ENCODE measurements around the gene NR5A1.

Gene NR5A1

GRCh38 chr9:124479371-124479770 is 27.8 kb downstream of the NR5A1 start:
- DNase-seq = no peak

- DNase-seq = no peak
Measured at GRCh38 chr9:124478354-124478753, 28.8 kb downstream of the NR5A1 start.

- DNase-seq = no peak
Measured at GRCh38 chr9:124477648-124478285, 29.4 kb downstream of the NR5A1 start.

- DNase-seq = no peak
Measured at GRCh38 chr9:124477211-124477647, 30.0 kb downstream of the NR5A1 start.

GRCh38 chr9:124475868-124476690 is 31.1 kb downstream of the NR5A1 start:
- DNase-seq = no peak

DNA sequence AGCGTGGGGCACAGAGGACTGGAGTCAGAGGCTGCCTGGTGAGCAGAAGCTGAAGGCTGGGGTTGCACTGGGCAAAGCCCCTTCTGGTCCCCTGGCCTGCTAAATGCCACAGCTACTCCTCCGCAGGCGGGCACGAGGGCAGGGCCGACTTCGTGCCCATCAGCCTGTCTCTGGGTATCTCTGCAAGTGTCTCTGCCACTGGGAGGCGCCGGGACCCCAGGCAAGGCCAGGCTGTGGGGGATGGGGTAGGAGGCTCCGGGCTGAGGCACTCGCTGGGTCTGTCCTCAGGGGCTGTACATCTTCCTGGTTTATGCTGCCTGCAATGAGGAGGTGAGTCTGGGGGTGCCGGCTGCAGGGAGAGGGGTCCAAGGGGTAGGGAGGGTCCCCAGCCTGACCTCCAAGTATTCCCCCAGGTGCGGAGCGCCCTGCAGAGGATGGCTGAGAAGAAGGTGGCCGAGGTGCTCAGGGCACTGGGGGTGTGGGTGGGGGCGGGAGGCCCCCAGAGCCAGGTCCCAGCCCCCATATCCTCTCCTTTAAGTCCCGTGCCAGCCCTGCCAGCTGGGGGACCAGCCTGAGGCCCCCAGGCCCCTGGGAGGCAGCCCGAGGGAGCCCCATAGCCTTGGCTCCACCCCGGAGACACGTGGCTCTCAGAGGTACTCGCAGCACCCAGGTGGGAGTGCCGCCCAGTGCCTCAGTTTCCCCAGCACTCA is 31.9 kb downstream of the NR5A1 start:
- DNase-seq = no peak

DNA sequence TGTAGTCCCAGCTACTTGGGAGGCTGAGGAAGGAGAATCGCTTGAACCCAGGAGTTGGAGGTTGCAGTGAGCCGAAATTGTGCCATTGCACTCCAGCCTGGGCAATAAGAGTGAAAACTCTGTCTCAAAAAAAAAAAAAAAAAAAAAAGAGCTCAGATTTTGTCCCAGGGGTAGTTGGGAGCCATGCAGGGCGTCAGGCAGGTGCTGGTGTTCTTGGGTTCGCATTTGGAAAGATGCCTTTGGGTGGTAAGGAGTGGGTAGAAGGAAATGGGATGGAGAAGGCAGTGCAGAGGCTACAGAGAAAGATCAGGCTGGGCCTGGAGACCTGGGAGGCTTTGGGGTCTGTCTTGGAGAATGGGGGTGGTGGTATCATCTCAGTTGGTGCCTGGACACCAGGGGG is 33.0 kb downstream of the NR5A1 start:
- DNase-seq = no peak

DNA sequence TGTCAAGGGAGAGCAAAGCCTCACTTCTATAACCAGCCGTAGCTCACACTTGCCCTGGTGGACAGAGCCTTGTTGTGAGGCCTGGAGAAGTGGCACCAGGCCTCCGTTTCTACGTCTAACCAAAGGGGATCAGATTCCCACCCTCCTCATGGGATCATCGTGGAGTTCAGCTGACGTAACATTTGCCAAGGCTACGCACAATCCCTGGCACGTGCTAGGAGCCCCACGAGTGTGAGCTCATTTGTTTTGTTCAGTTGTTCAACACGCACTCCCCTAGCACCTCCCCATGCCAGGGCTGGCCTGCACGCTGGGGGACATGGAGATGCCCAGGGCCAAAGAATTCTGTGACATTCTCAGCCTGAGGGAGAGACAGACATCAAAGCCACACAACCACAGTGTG is 33.9 kb downstream of the NR5A1 start:
- DNase-seq = no peak

DNA sequence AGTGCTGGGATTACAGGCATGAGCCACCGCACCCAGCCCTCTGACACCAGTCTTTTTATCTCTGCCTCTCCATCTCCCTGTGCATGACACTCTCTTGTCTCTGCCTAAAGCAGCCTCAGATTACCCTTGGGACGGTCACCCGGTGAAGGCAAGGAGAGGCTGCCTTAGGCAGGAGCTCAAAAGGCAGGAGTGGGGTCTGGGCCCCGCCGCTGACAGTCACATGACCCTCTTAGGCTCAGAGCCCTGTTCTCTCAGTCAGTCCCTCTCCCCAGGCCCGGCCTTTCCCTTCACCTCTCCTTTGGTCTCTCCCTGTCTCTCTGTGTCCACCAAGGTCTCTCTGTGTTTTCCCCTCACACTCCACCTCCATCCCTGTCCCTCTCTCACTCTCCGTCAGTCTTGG is 34.4 kb downstream of the NR5A1 start:
- DNase-seq = no peak

GRCh38 chr9:124471761-124472160 is 35.4 kb downstream of the NR5A1 start:
- no peak for DNase-seq

GRCh38 chr9:124470726-124471125 is 36.5 kb downstream of the NR5A1 start:
- DNase-seq = no peak

DNA sequence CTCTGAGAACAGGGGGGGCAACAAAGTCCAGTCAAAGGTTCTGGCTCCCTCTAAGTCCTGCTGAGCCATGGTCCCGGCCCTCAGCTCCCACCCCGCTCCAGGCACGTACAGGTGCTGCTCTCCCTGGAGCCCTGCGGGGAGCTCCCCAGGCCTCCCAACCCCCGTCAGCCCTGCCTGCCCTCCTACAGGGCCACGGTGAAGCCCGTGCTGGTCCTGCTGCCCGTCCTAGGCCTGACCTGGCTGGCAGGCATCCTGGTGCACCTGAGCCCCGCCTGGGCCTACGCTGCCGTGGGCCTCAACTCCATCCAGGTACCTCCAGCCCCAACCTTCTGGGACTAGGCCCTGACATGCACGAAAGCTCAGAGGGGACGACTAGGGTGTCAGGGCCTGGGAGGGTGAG is 36.9 kb downstream of the NR5A1 start:
- no peak for DNase-seq

DNA sequence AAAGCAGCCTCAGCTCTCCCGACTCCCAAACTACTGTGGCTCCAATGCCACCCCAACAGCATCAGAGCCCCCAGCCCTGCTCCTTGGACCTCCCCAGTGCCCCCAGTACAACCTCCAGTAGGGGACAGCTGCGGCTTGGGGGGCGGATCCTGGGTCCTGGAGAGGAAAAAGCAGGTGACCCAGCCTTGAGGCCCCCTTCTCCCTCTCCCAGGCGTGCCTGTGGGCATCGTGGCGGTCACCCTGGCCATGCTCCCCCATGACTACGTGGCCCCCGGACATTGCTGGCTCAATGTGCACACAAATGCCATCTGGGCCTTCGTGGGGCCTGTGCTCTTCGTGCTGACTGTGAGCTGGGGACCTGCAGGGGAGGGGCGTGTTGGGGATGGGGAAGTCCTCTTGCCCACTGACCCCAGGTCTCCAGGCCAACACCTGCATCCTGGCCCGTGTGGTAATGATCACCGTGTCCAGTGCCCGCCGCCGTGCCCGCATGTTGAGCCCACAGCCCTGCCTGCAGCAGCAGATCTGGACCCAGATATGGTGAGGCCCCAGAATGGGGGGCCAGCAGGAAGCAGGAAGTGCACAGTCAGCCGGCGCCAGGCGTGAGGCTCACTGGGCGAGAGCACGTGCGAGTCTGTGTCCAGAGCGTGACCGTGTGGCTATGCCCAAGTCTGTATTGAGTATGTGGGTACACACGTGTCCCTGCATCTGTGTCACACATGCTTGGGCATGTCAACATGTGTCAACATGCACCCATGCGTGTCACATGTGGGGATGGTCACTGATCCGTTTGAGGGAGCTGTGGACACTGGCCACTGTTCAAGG is 38.0 kb downstream of the NR5A1 start:
- no peak for DNase-seq

- no peak for DNase-seq
Measured at GRCh38 chr9:124468061-124468740, 39.0 kb downstream of the NR5A1 start.

DNA sequence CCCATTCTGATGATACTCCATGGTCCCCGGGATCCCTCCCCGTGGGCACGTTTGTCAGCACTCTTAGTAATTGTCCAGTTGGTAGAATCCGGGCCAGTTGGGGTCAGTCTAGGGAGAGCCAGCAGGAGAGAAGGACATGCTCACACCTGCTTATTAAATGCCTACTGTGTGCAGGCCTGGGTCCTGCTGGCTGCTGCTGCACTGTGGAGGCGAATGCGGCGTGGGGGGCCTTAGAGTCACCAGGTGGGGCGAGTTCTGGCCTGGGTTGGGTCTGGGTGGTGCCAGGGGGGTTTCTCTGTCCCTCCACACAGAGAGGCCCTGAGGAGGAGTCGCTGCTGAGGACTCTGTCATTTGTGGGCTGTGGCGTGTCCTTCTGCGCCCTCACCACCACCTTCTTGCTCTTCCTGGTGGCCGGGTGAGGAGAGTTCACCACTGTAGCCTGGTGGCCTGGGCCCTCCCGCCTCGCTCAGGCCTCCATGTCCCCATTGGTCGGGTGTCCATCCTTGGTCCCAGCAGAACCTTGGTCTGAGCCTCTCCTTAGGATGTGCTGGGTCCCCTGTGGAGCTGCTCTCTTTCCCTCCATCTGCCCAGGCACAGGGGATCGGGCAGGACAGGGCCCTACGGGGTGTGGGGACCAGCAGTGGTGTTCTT is 39.7 kb downstream of the NR5A1 start:
- no peak for DNase-seq

DNA sequence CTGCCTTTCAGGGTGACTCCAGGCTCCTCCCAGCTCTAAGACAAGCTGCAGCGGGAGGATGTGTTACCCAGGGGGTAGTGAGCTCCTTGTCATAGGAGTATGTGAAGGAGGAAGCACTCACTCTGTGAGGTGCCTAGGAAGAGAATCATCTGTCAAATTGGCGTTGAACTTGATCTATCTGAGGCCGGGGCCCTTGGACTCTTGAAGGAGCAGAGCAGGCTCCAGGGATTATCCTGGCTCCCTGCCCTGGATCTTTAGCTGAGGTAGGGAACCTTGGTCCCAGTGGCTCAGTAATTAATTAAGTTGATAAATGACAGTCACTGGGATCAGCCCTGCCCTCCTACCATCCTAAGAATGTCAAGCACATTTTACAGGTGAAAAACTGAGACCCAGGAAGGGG is 41.5 kb downstream of the NR5A1 start:
- no peak for DNase-seq

- no peak for DNase-seq
Measured at GRCh38 chr9:124462739-124463138, 44.5 kb downstream of the NR5A1 start.

- DNase-seq = no peak
Measured at GRCh38 chr9:124458441-124458840, 48.8 kb downstream of the NR5A1 start.

- DNase-seq = no peak
Measured at GRCh38 chr9:124457887-124458431, 49.2 kb downstream of the NR5A1 start.

- no peak for DNase-seq
Measured at GRCh38 chr9:124457079-124457886, 49.9 kb downstream of the NR5A1 start.

Measured in activated effector memory CD4-positive, alpha-beta T cell treated with anti-CD3 and anti-CD28 coated beads, Interleukin-2, amount 50 U/mL, for 16 hours (primary cell).